NK-92 treated with Interleukin-12 subunit alpha and Interleukin-12 subunit beta, amount 100 ng/mL, for 24 hours (cell line): ENCODE results near the gene TMCO2.
A peak's percentile ranks its signal among the peaks of the same experiment; 100 is the strongest.
"Not testable (repeated sequence)": the region's sequence is repeated elsewhere in the genome, so short reads cannot be mapped to it uniquely, and the experiment has no call there.

Experiments used
- DNase-seq: peaks from one replicate; lab custom pipeline; 2025; lab: John Stamatoyannopoulos, UW

Gene TMCO2

DNA sequence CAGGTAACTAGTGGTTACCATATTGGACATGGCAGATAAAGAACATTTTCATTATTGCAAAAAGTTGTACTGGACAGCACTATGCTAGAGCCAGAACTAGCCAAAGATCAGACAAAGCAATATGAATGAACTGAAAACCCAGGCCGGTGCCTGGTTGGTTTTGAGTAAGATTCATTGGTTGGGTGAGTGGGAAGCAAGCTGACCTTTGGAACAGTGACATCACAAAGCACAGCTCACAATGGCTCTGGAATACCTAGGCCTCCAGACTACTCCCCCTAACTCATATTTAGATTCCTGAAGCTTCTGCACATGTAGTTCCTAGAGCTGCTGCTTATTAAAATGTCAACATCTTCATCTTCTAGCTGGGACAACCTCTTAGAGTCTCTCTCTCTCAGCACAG is at the start of gene TMCO2:
TMCO2 (plus strand) TSS at position 283 of the 400 bp plus-strand sequence; CDS start at position 340, 57 bp downstream.
- no peak for DNase-seq

DNA sequence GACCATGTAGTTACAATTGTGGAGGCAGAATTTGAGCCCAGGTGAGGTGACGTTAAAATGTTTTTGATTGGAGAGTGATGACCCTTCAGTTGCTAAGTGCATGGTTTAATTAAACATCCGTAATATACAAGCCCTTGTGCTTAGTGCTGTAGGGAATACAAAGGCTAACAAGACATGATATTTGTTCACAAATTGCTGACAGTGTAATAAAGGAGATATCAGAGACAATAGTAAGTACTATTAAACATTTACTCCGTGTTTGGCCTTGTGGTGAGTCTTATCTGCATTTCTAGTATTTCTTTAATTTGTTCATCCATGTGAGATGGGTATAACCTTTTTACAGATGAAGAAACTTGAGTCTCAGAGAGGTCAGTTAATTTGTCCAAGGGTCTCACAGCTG is 48.6 kb upstream of the TMCO2 start:
- no peak for DNase-seq

DNA sequence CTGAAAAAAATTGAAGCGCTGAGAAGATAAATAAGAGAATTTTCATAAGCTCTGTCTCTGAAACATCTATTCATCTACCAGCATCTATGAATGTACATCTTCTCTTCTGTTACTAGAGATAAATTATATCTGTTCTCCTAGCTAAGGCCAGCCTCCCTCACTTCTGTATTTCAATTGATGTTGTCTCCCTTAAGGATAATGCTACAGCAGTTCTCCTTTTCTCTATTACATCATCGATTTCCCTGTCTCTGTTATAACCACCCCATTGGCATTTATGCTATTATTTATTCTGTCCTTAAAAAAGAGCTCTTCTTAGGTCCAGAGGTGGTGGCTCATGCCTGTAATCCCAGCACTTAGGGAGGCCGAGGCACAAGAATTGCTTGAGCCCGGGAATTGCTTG is 42.9 kb upstream of the TMCO2 start:
- no peak for DNase-seq

DNA sequence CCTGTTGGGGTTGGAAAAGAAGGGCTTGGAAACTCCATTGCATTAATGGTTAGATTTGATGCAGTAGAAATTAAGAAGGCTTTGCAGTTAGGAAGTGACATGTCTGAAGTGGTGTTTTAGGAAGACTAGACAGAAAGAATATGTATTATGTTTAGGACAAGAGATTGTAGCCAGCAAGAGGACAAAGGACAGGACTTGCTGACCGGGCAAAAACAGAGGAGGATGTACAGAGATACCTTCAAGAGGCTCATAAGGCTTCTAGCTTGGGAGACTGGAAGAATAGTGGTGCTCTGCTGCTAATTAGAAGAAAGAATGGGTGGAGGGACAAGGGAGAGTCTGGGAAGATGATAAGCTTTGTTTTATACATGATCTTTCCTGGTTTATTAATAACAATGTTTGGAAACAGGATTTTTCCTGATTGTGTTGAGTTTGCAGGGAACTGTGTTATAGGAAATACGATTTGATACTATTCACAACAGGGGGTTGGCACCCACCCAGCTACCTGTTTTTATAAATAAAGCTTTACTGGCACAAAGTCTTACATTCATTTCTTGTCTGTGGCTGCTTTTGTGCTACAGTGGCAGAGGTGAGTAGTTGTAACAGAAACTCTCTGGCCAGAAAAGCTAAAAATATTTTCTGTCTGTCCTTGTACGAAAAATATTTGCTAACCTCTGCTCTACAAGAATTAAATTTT is 37.1 kb upstream of the TMCO2 start:
- DNase-seq = no peak

DNA sequence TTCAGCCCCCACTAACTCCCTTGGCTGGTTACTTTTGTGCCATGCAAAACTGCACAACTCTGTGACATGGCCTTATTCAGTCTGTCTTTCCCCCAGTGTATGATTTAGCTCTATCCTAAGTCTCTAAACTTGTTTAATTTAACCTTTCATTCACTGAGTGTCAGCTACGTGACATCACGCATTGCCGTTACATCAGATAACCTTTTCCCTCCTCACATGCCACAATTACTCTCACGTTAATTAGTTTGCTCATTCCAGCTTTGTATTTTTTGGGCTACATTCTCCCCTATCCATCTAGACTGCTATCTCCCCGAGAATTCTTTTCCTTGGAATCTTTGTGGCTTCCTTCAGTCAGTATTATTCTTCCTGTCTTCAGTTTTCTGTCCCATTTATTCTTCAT is 29.4 kb upstream of the TMCO2 start:
- DNase-seq = no peak

DNA sequence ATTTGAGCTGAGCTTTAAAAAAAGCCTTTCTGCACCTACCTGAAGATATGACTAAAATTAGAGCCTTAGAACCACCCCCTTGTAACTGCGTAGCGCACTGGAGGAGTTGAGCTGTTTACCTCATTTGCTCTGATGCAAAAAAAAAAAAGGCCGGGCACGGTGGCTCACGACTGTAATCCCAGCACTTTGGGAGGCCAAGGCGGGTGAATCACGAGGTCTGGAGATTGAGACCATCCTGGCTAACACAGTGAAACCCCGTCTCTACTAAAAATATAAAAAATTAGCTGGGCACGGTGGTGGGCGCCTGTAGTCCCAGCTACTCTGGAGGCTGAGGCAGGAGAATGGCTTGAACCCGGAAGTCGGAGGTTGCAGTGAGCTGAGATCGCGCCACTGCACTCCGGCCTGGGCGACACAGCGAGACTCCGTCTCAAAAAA is 26.2 kb upstream of the TMCO2 start:
- not testable (repeated sequence) for DNase-seq

DNA sequence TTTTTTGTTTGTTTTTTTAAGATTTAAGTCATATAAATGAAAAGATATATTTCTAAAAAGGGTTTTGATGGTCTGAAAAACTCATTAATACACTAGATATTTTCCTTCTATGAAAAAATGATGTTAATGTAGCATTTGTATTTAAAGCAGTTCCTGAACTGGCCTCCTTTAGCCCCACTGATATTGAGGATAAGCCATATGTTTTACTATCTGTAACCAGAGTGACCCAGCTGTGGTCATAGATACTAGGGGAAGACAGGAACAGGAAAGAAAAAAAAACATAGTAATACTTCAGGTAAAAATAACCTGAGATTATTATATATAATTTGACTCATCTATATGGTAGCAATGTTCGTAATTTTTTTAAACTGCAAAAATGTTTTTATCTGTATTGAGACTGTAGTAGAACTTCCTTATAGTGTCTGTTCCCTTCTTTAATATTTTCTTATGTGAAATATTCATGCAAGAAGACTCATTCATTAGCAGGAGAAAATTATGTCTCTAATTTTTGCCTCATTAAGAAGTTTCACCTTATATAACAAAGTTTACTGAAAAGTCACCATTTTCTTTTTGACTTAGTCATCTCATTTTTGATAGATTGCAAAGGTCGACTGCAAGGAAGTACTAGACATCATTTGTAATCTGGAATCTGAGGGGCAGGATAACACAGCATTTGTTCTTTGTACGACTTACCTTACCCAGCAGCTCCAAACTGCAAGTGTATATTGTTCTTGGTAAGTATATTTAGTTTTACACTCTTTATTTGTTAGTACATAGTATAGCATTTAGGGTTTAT is 25.6 kb upstream of the TMCO2 start:
- DNase-seq = no peak

DNA sequence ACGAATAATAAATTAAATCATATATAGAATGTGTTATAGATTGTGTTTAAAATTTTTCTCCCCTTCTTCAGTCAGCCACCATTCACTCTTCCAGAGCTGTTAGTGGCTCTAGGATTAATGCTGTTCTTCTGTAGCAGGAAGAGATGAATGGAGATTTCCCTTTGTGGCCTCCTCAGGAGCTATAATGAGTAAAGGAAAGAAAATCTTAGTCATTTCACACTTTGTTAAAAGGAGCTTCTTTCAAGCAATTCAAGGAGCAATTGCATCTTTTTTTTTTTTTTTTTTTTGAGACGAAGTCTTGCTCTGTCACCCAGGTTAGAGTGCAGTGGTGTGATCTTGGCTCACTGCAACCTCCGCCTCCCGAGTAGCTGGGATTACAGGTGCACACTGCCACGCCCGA is 23.7 kb upstream of the TMCO2 start:
- no peak for DNase-seq

DNA sequence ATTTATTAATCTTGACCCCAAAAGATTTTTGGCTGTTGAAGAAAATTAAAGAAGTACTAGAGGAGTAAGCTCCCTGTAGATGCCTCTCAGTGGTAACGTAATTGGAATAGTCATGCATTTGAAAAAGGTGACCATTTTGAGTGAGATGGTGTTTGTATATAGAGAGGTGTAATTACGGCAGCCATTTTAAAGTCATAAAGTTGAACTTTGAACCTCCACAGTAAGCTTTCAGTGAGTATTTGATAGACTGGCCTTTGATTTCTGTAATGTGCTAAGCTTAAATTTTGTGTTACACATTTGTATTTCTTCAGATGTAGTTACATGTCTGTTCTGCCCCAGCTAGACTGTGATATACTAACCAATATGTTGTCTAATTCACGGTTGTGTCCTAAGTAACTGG is 21.5 kb upstream of the TMCO2 start:
- no peak for DNase-seq

DNA sequence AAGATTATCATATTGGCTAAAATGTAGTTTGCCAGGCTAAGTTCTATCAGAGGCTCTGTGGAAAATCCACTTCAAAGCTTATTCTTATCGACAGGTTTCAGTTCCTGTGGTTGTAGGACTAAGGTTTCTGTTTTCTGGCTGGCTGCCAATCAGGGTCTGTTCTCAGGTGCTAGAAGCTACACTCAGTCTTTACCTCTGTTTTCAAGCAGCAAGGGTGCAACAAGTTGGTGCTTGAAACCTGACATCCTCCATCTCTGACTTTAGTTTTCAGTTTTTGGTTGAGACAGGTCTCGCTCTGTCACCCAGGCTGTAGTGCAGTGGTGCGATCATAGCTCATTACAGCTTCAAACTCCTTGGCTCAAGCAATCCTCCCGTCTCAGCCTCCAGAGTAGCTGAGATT is 15.3 kb upstream of the TMCO2 start:
- no peak for DNase-seq

DNA sequence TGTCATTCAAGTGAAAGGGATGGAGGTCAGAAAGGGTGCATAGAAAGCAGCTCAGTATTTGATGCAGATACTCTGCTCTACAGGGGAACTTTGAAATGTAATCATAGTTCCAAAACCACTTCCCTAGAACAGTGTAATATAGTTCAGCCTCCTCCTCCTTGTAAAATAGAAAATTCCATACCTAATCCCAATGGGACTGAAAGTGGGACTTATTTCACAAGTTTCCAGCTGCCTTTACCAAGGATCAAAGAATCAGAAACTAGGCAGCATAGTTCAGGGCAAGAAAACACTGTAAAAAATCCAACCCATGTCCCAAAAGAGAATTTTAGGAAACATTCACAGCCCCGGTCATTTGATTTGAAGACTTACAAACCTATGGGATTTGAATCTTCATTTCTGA is 8.1 kb upstream of the TMCO2 start:
- no peak for DNase-seq

DNA sequence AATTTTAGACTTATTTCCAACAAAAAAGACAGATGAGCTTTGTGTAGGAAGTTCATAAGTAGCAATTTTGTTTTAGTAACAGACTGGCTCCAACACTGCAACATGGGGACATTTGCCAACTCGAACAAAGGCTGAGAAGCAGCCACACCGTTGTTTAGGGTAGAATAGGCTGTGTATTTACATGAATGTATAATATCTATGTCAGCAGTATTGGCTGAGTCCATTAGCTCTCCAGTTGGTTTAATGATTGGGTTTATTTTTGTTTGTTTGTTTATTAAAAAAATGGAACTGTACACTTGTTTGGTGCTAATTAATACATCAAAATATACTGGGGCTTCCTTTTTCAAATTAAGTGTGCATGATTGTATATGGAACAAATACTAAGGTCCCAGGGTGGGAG is 7.3 kb upstream of the TMCO2 start:
- DNase-seq = no peak

DNA sequence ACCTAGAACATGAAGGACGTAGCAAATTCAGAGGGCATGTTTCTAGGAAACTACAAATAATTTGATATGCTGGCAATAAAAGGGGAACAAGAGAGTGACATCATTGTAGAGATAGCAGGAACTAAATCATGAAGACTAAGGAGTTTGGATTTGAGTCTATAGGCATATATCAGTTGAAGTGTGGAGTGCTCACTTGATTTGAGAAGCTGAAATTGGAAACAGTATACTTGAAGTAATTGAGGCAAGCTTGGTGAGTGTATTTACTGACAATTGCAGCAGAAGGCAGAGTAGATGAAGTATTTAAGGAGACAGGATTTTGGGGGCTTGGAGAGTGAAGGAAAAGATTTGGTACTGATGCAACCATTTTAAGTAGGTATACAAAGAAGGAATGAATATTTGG is 6.4 kb upstream of the TMCO2 start:
- DNase-seq = no peak

DNA sequence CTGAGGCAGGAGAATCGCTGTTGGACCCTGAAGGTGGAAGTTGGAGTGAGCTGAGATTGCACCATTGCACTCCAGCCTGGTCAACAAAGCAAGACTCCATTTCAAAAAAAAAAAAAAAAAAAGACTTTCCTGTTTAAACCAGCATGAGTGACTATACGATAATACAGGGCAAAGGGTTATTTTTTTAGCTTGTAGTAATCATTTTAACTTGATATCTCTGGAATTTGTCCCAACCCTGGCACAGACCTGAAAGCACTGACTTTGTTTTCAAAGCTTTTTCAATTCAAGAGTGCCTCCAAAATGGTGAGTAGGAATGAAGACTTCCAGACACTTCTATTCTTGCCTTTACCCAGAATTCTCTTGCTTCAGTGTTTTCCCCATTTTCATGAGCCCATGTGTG is 4.4 kb upstream of the TMCO2 start:
- no peak for DNase-seq

DNA sequence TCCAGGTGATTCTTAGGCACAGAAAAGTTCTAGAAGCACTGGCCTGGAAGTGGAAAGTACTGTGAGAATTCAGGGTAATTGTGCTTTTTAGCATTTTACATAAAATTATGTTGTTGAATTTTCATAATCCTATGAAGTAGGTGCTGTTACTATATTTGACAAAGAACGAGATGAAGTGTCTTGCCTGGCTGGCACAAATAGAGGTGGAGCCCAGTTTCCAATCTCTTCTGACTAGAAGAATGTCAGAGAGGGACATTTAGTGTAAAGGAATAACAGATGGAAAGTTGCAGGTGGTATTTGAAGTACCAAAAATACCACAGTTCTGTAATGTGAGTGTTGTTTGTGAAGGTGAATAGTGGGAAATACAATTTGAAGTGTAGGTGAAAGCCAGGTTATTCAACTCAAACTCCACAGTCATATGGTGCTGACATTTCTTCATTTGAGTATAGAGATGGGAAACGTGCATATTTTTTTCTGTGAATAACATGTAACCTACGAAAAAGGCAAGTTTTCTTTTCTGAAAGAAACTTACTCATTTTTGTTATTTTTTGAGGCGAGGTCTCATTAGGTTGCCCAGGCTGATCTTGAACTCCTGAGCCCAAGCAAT is 3.5 kb upstream of the TMCO2 start:
- DNase-seq = no peak

DNA sequence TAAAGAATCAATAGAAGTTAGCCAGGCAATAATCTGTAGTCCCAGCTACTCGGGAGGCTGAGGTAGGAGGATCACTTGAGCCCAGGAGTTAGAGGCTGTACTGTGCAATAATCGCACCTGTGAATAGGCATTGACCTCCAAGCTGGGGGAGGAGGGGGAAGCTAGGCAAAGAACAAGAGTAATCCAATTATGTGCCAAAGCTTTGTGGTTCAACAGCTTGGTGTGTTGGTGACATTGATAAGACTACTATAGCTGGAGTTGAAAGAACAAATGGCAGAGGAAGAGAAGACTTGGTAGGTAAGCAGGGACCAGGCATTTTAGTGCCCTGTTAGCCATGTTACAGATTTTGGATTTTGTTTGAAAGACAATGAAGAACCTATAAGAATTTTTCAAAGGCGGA is 2.1 kb upstream of the TMCO2 start:
- DNase-seq = no peak

DNA sequence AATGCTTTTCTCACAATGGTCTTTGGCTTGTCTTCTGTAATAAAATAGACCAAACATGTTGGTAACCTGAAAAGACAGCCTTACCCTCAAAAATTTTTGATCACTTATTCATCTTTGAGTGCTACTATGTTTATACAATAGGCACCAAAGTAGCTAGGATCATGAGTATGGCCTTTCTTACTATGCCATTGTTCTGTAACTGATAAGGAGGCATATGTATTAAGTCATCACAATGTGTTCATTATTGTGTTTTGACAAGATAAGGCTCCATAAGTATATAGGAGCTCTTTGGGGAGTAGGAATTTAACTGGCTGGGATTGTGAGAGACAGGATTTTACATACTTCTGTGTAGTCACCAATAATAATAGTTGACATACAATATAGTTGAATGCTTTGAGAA is 675 bp downstream of the TMCO2 start:
- DNase-seq = no peak

DNA sequence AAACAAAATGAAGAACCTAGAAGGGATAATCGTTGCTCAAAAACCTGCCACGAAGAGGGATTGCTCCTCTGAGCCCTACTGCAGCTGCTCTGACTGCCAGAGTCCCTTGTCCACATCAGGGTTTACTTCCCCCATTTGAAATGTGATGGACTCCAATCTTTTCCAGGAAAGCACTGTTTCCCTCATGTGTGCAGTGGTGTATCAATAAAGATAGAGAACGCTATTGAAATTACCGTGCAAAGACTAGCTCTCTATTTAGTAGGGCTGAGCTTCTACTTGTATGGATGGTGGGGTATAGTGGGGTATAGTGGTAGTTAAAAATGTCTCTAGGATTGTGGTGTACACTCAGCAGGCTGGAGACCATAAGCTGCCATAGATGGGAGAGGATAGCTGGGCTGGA is 3.7 kb downstream of the TMCO2 start:
- DNase-seq = no peak

DNA sequence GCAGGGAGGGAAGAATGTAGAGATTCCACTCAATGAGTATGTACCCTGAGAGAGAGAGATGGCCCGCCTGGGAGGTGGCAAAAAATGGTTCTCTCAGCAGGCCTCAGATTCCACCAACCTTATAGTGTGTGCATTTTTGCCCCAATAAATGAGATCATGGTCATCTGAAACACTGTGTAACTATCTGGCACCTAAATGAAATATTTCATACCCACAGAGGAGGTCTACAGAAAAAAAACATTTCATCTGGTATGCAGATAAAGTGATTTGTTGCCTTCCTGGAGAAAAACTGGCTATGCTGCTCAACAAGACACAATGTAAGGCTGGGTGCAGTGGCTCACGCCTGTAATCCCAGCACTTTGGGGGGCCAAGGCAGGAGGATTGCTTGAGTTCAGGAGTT is 4.9 kb downstream of the TMCO2 start:
- no peak for DNase-seq

DNA sequence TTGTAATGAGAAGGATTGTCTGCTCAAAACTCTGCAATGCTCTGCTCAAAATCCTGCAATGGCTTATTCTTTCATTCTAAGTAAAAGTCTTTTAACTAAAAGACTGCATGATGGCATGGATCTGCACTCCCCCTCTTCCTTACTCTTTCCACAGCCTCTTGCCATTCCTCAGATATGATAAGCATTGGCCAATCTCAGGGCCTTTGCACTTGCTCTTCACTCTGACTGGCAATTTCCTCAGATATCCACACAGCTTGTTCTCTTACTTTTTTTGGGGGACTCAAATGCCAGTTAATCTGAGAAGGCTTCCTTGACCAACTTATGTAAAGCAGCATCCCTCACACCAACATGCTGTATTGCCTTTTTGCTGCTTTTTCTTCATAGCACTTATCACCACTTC is 7.5 kb downstream of the TMCO2 start:
- DNase-seq = no peak

DNA sequence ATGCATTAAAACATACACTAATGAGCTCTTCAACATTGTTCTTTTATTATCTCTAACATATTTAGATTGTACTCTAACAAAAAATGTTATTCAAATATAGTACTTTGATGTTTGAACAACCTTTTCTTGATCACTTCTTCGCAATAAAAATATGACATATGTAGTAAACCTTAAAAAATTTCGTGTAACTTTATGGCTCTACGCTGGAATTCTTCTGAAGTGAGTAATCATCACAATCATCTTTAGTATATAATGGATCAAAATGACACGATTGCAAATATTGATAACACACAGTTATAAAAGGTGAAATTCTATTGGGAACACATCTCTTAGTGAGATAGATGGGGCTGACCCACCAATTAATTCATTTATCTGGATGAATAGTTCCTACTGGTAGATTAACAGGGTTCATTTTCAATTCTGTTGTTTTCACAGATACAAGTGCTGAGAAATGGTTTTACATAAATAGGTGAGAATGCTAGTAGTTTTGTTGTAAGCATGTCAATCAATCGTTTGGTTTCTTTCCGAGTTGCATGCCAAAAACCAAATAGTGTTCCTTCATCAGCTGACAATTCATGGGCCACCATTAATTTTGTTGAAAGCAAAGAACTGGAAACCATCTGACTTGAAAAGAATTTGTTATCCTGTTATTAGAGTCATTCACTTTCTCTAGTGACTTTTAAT is 8.8 kb downstream of the TMCO2 start:
- no peak for DNase-seq

DNA sequence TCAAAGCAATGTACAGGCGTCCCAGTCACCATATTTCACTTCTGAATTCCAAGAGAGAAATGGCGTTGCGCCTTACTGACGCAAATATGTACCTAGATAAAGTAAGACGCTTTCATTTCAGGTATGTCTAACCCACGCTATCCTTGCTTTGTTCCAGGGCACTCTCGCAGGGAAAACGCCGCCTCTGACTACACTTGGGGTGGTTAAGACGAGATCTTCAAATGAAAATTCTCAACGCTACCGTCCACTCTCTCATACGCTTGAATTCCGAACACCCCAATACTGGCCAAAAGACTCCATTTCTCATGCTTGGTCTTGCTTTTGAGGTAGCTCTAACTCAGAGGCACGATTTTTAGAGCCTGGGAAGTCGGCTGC is 9.6 kb downstream of the TMCO2 start:
- peak; percentile 37 for DNase-seq
